HCT116 (cell line): ENCODE measurements around the gene ABCC1. TPM values are rescaled to one million over a fixed set of nuclear protein-coding genes. Genes with fewer than 3 reads are reported as not detected.

Experiments used
- ATAC-seq: fragments of 200-7000 bp; cut with Tn5 transposase; 2 replicates; pipeline ENCODE4 v1.9.1; 2020; ENCODE audit warnings: mild to moderate bottlenecking, moderate library complexity
- BruUV-seq: library from RNA; stranded (reverse); fragments of 400-500 nt; replicated peaks from 2 replicates; lab custom pipeline; 2021; lab: Mats Ljungman, UMichigan
- CTCF ChIA-PET: fragments of 300-600 bp; sonication (Branson Sonifier 250); formaldehyde crosslinking; loops from one replicate; lab custom pipeline; 2021; ENCODE audit warnings: antibody characterized with exemption; lab: Charles Lee
- POLR2A ChIA-PET: fragments of 300-600, 350-600 bp; sonication (Branson Sonifier 250); formaldehyde crosslinking; loops from one replicate; lab custom pipeline; 2021; ENCODE audit warnings: antibody characterized with exemption; lab: Charles Lee
- RAD21 ChIA-PET, 2 experiments: fragments of 300-600 bp; sonication (Branson Sonifier 250); formaldehyde crosslinking; loops; one replicate each; lab custom pipeline; 2023; ENCODE audit warnings: low total read pairs in 2 of 2; ENCODE audit not compliant: uncharacterized antibody in 2 of 2, unreplicated experiment in 2 of 2, low non-redundant PET in 1 of 2; lab: Charles Lee
- DNase-seq: peaks from one replicate; pipeline ENCODE4 v3.0.0-alpha.2; 2010; ENCODE audit warnings: low read depth, low spot score
- H2AFZ ChIP-seq: fragments of 200-600 bp; shearing (Covaris generic), sonication (generic); 2 replicates; pipeline ENCODE4 v1.6.1; 2017; ENCODE audit warnings: low read depth, mixed run types, mixed read lengths, antibody characterized with exemption, low read length; ENCODE audit not compliant: poor library complexity, severe bottlenecking
- H3K27ac ChIP-seq: 2 replicates; pipeline ENCODE4 v1.5.1; 2012; ENCODE audit warnings: low read depth, low read length
- H3K27me3 ChIP-seq: fragments of 200-600 bp; sonication (generic); 2 replicates; pipeline ENCODE4 v1.6.1; 2016; ENCODE audit warnings: mixed run types, low read length, mixed read lengths; ENCODE audit not compliant: insufficient read depth
- H3K36me3 ChIP-seq, 2 experiments: fragments of 200-500 bp in 1 of 2; fragments of 200-600 bp in 1 of 2; sonication (Bioruptor generic) in 1 of 2; sonication (generic) in 1 of 2; 2 replicates each; pipeline versions ENCODE4 v1.5.1 to v1.6.1; 2014 to 2016; ENCODE audit warnings: low read length in 2 of 2, inconsistent platforms in 1 of 2, mixed read lengths in 1 of 2, mixed run types in 1 of 2; ENCODE audit not compliant: insufficient read depth in 2 of 2, control insufficient read depth in 1 of 2
- H3K4me1 ChIP-seq, 2 experiments: fragments of 200-600 bp in 1 of 2; sonication (generic) in 1 of 2; 2 replicates each; pipeline versions ENCODE4 v1.5.1 to v1.6.1; 2012 to 2017; ENCODE audit warnings: low read length in 2 of 2, inconsistent platforms in 1 of 2, mild to moderate bottlenecking in 1 of 2, mixed read lengths in 1 of 2, mixed run types in 1 of 2, moderate library complexity in 1 of 2; ENCODE audit not compliant: insufficient read depth in 2 of 2, control insufficient read depth in 1 of 2
- H3K4me2 ChIP-seq: fragments of 200-600 bp; sonication (generic); 2 replicates; pipeline ENCODE4 v1.6.1; 2017; ENCODE audit warnings: mixed run types, low read length, mixed read lengths
- H3K4me3 ChIP-seq, 2 experiments: fragments of 200-600 bp in 1 of 2; sonication (generic) in 1 of 2; replicated peaks in 1 of 2; 2 replicates each; pipeline ENCODE4 v1.5.1; 2011 to 2016; ENCODE audit warnings: low read length in 2 of 2, control low read depth in 1 of 2, low read depth in 1 of 2, mild to moderate bottlenecking in 1 of 2, mixed read lengths in 1 of 2, mixed run types in 1 of 2
- H3K79me2 ChIP-seq: fragments of 200-600 bp; sonication (generic); 2 replicates; pipeline ENCODE4 v1.6.1; 2017; ENCODE audit warnings: mild to moderate bottlenecking, mixed run types, low read length, moderate library complexity, mixed read lengths; ENCODE audit not compliant: insufficient read depth
- H3K9ac ChIP-seq: fragments of 200-600 bp; sonication (generic); 2 replicates; pipeline ENCODE4 v1.6.1; 2016; ENCODE audit warnings: low read length, mixed read lengths
- H3K9me2 ChIP-seq: fragments of 200-600 bp; sonication (generic), shearing (Covaris generic); 2 replicates; pipeline ENCODE4 v1.6.1; 2017; ENCODE audit warnings: mixed run types, mild to moderate bottlenecking, moderate library complexity; ENCODE audit not compliant: insufficient read depth
- H3K9me3 ChIP-seq, 2 experiments: fragments of 200-500 bp in 1 of 2; fragments of 200-600 bp in 1 of 2; sonication (Bioruptor generic) in 1 of 2; sonication (generic) in 1 of 2; 2 replicates each; pipeline ENCODE4 v1.6.1; 2014 to 2017; ENCODE audit warnings: low read length in 2 of 2, mixed read lengths in 2 of 2, inconsistent platforms in 1 of 2, low read depth in 1 of 2, mild to moderate bottlenecking in 1 of 2, mixed run types in 1 of 2, moderate library complexity in 1 of 2; ENCODE audit not compliant: control insufficient read depth in 1 of 2, insufficient read depth in 1 of 2
- H4K20me1 ChIP-seq: fragments of 200-600 bp; sonication (generic), shearing (Covaris generic); 2 replicates; pipeline ENCODE4 v1.6.1; 2017; ENCODE audit warnings: mixed run types, mild to moderate bottlenecking, moderate library complexity; ENCODE audit not compliant: insufficient read depth
- ATF3 ChIP-seq: IDR thresholded peaks from 2 replicates; pipeline ENCODE4 v1.6.1; 2012
- CBX3 ChIP-seq: IDR thresholded peaks from 2 replicates; pipeline ENCODE4 v1.6.1; 2012; ENCODE audit warnings: low read depth
- CTCF ChIP-seq, 3 experiments: fragments of 200-600 bp in 1 of 3; sonication (generic) in 1 of 3; IDR thresholded peaks in 2 of 3; conservative IDR thresholded peaks in 1 of 3; 2 replicates each; pipeline ENCODE4 v1.5.1; 2012 to 2017; ENCODE audit warnings: low read depth in 2 of 3, low read length in 2 of 3, antibody characterized with exemption in 1 of 3, borderline replicate concordance in 1 of 3, control low read depth in 1 of 3, mild to moderate bottlenecking in 1 of 3, mixed read lengths in 1 of 3, mixed run types in 1 of 3, moderate library complexity in 1 of 3; ENCODE audit not compliant: insufficient read depth in 1 of 3
- EZH2 ChIP-seq: fragments of 200-600 bp; sonication (generic); IDR thresholded peaks from 2 replicates; pipeline ENCODE4 v1.6.1; 2017; ENCODE audit warnings: antibody characterized with exemption, mixed run types
- EZH2phosphoT487 ChIP-seq: fragments of 200-600 bp; IDR thresholded peaks from 2 replicates; pipeline ENCODE4 v1.6.1; 2018; ENCODE audit warnings: antibody characterized with exemption, borderline replicate concordance
- FOSL1 ChIP-seq: IDR thresholded peaks from 2 replicates; pipeline ENCODE4 v1.6.1; 2012; ENCODE audit warnings: low read depth
- MAX ChIP-seq: IDR thresholded peaks from 2 replicates; pipeline ENCODE4 v1.6.1; 2012
- POLR2AphosphoS5 ChIP-seq: IDR thresholded peaks from 2 replicates; pipeline ENCODE4 v1.6.1; 2011; ENCODE audit warnings: mild to moderate bottlenecking, low read depth, low read length, moderate library complexity
- SIN3A ChIP-seq: IDR thresholded peaks from 2 replicates; pipeline ENCODE4 v1.6.1; 2012; ENCODE audit warnings: low read depth
- SP1 ChIP-seq: IDR thresholded peaks from 2 replicates; pipeline ENCODE4 v1.6.1; 2012; ENCODE audit warnings: low read depth
- SRF ChIP-seq: IDR thresholded peaks from 2 replicates; pipeline ENCODE4 v1.6.1; 2012; ENCODE audit warnings: low read depth
- ZBTB33 ChIP-seq: IDR thresholded peaks from 2 replicates; pipeline ENCODE4 v1.6.1; 2011; ENCODE audit warnings: mild to moderate bottlenecking, low read length, moderate library complexity; ENCODE audit not compliant: insufficient replicate concordance; ENCODE audit errors: extremely low read depth
- ZFX ChIP-seq: fragments of 450-650 bp; IDR thresholded peaks from 2 replicates; pipeline ENCODE4 v1.6.1; 2017
- intact Hi-C: fragments of 100-400 bp; cut with micrococcal nuclease; formaldehyde crosslinking; loops from 2 replicates; pipeline ENCODE4 v1.10.0; 2022
- total RNA-seq: library from RNA; stranded (reverse); gene quantifications from one replicate; pipeline ENCODE4 v1.2.1, GENCODE V29; 2021; ENCODE audit not compliant: unreplicated experiment

Gene ABCC1
- total RNA-seq, 1 experiment from 2014 or later = 61.9 TPM

- peak; percentile 91 for DNase-seq
- peaks cover 2 to 13% of the 10 kb centered on the region in 2 experiments; a peak in 3 of 4 replicates for H3K4me1 ChIP-seq
- CTCF ChIA-PET = no interaction called here
Measured at GRCh38 chr16:15907863-15908478, 41.4 kb upstream of the ABCC1 start.

GRCh38 chr16:15911198-15911597, 38.2 kb upstream of the ABCC1 start:
- Histone ChIP-seq H3K4me2 (no peak overlapping the region), H2AFZ (no peak overlapping the region), H3K9ac (no peak overlapping the region), H3K9me2 (no peaks in the 10 kb centered on the region), H3K36me3 (no peaks in the 10 kb centered on the region), H3K4me1 (peaks cover 2 to 10% of the 10 kb centered on the region in 2 experiments; a peak in 3 of 4 replicates), H3K4me3 (no peak overlapping the region), H3K79me2 (no peaks in the 10 kb centered on the region), H3K9me3 (no peaks in the 10 kb centered on the region; a peak in 1 of 4 replicates), H3K27ac (no peak overlapping the region), H3K27me3 (no peaks in the 10 kb centered on the region), H4K20me1 (no peaks in the 10 kb centered on the region)
- TF ChIP-seq MAX (no peak), ZBTB33 (no peak), SIN3A (no peak), EZH2phosphoT487 (no peak), CBX3 (no peak), SP1 (no peak), ATF3 (no peak), SRF (no peak), CTCF (IDR thresholded peaks at IDR 0.05 in 2 of 3, conservative IDR thresholded peaks at IDR 0.05 in 1 of 3; ENCODE audit: borderline replicate concordance in 1 of 3, insufficient read depth in 1 of 3, low read depth in 2 of 3, low read length in 2 of 3) (no peak), EZH2 (no peak), POLR2AphosphoS5 (no peak), FOSL1 (no peak)
- ChIA-PET POLR2A (no interaction called here), RAD21 (no interaction called here), CTCF (no interaction called here)
- intact Hi-C loops = no loop called here
- no TSS peak for BruUV-seq
- ATAC-seq = no peak
- DNase-seq = no peak

More at GRCh38 chr16:15907863-15908478, 41.4 kb upstream of the ABCC1 start:
- Histone ChIP-seq H3K9ac (no peak overlapping the region), H3K4me3 (no peak overlapping the region), H3K36me3 (no peaks in the 10 kb centered on the region), H2AFZ (no peak overlapping the region), H4K20me1 (no peaks in the 10 kb centered on the region), H3K27ac (no peak overlapping the region), H3K9me3 (no peaks in the 10 kb centered on the region), H3K9me2 (no peaks in the 10 kb centered on the region), H3K79me2 (no peaks in the 10 kb centered on the region), H3K27me3 (no peaks in the 10 kb centered on the region), H3K4me2 (peak overlapping the region; percentile 37)
- RAD21 ChIA-PET = interaction anchor here in 1 of 2 experiments (0.7 kb wide), 1 partner anchor 15 kb away, joined by 4 read pairs; no protein-coding TSS in a partner anchor
- TF ChIP-seq SP1 (peak; percentile 72), ZFX (no peak)
- intact Hi-C loops = no loop called here
- POLR2A ChIA-PET = interaction anchor here (1.0 to 1.9 kb wide), 2 partner anchors 8 to 20 kb away, joined by 3 to 6 read pairs; partner anchors contain the start of gene CEP20
- ATAC-seq = peak; percentile 99
- BruUV-seq = no TSS peak
